Measurements from ENCODE around the gene TBC1D26.
"Not testable (repeated sequence)": the region's sequence is repeated elsewhere in the genome, so short reads cannot be mapped to it uniquely, and the experiment has no call there.

The TBC1D26 gene

DNA sequence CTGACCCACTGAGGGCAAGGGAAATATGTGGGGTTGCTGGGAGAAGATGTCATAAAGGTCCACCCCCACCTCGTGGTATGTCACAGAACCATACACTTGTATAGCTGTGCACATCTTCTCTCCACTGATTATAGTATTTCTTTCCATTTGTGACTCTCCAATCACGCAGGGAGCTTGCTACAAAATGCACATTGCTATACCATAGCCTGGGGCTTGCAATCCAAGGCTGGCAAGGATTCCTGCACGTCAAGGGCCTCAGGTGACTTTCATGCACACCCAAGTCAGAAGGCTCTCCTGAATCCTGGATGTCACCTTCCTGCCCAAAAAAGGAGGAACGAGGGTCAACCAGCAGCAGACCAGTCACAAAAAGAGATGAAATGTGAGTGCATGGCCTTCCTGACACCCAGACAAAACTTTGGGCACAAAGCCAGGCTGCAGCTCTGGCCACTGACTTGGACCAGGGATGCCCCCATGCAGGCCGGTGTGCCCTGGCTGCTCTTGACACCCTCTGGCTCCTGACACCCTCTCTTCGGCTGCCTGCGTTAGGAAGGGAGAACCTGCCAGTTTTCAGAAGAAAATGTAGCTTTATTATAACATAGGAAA lies 12.1 kb downstream of the TBC1D26 start:
- ATAC-seq = no peak

DNA sequence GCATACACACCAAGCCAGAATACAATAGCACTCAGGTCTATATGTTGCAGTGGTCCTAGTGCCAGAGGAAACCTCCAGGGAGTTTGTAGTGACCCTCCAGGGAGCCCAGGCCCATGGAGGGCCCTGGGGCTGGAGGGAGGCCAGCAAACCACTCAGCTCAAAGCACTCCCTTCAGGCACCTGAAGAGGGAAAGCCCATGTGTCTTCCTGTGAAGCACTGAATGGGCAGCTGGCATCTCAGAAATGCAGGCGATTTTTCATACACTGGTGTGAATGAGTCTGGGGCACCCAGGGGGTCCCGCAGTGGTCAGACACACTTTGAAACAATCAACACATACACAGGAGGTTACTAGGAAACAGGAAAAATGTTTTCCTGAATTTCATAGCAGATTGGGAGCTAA lies 12.8 kb downstream of the TBC1D26 start:
- no peak for ATAC-seq

DNA sequence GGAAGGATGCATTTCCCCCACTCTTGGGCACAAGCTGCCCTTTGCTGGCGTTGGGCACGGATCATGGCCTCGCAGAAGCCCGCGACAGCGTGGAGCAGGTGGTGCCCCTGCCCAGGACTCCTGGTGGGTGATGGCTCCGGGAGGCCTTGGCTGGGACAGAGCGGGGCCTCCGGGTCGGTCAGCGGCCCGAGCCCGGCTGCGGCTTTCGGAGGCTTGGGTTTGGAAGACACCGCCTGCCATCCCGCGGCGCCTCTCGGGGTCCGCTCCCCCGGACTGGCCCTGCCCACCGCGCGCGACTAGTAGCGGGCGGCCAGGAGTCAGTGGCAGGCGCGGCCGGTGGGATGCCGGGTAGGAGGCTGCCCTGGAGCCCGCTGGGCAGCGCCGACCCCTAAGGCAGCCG lies 17.3 kb downstream of the TBC1D26 start:
- not testable (repeated sequence) for ATAC-seq

DNA sequence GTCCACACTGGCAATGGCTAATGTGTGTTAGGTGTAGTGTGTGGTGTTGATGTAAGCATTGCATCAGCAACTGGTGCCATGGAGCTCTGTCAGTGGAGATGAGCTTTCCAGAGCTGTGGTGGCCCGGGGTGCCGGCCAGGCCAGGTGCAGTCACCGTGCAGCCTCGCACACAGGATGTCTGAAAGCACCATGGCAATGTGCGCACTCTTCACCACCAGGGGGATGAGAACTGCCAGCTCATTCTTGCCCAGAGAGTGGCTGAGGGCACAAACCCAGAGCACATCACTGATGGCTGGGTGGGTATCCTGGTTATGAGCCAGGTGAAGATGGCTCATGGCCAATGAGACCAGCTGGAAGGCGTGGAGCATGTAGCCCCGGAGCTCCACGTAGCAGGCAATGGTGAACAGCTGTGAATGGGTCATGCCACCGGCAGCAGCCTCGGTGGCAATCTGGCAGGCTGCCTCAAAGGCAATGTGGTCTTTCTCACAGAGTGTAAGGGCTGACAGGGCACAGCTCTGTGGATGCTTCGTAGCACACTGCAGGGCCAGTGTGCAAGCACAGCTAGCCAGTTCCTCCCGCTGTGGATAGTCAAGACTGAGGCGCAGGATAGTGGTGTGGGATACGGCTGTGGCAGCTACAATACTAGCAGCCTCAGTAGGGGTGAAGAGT lies 36.9 kb downstream of the TBC1D26 start:
- ATAC-seq = not testable (repeated sequence)

DNA sequence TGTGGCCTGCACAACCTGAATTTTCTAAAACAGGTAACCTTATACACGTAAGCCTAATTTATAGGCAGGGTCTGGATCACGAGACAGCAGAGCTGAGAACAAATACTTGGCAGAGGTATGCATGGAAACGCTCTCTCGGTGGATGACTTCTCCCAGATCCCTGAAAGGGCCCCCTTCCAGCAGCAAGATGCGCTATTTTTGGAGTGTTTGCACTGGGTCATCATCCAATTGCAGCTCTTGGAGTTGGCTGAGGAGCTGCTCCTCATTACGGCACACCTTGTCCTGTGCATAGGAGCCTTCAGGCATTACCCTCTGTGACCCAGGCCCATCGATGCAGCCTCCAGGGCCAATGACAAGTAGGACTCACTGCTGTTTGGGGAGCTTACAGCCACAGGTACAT lies 38.6 kb downstream of the TBC1D26 start:
- not testable (repeated sequence) for ATAC-seq

DNA sequence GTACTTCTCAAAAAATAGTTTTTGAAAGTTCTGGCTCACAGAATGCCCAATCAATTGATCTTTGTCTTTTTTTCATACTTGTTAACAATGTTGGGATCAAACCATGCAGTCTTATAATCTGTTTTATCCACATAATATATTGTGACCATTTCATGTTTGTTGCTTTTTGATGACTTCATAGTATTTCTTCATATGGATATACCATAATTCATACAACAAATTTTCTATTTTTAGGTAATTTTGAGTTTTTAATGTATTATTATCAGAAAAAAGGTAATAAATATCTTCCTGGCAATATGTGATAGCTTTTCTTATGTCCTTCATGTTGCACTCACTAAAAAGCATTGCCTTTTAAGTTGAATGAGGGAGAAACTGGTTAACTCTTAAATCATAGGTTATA lies 44.8 kb downstream of the TBC1D26 start:
- ATAC-seq = no peak

DNA sequence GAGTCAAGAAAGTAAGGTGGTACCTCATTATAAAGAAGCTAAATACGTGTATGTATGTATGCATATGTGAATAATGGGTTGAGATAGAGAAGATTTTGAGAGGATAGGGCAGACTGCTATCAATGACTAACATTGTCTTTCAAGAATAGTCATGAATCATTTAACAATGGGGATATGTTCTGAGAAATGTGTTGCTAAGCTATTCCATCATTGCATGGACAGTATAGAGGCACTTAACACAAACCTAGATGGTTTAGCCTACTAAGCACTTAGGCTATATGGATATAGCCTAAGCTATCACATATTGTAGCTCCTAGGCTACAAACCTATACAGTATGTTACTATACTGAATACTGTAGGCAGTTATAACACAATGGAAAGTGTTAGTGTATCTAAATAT lies 45.2 kb downstream of the TBC1D26 start:
- peak; percentile 59 to 60 for ATAC-seq

DNA sequence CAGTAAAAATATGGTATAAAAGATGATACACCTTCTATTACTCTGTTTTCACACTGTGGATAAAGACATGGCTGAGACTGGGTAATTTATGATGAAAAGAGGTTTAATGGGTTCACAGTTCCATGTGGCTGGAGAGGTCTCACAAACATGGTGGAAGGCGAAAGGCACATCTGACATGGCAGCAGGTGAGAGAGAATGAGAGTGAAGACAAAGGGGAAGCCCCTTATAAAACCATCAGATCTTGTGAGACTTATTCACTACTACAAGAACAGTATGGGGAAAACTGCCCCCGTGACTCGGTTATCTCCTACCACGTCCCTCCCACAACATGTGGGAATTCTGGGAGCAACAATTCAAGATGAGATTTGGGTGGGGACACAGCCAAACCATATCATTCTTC lies 45.6 kb downstream of the TBC1D26 start:
- no peak for ATAC-seq

DNA sequence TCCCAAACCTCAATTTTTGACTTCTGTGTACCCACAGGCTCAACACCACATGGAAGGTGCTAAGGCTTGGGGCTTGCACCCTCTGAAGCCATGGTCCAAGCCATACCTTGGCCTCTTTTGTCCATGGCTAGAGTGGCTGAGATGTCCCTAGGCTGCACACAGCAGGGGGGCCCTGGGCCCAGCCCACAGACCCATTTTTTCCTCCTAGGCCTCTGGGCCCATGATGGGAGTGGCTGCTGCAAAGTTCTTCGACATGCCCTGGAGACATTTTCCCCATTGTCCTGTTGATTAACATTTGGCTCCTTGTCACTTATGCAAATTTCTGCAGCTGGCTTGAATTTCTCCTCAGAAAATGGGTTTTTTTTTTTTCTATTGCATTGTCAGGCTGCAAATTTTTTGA lies 47.0 kb downstream of the TBC1D26 start:
- no peak for ATAC-seq

DNA sequence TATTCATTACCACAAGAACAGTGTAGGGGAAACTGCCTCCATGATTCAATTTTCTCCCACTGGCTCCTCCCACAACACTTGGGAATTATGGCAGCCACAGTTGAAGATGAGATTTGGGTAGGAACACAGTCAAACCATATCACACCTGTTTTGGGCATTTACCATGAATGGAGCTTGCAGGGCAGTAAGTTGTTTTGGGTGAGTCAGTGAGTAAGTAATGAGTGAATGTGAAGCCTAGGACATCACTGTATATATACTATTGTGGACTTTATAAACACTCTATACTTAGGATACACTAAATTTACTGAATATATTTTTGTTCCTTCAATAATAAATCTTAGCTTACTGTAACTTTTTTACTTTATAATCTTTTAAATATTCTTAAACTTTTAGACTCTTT lies 48.1 kb downstream of the TBC1D26 start:
- no peak for ATAC-seq

DNA sequence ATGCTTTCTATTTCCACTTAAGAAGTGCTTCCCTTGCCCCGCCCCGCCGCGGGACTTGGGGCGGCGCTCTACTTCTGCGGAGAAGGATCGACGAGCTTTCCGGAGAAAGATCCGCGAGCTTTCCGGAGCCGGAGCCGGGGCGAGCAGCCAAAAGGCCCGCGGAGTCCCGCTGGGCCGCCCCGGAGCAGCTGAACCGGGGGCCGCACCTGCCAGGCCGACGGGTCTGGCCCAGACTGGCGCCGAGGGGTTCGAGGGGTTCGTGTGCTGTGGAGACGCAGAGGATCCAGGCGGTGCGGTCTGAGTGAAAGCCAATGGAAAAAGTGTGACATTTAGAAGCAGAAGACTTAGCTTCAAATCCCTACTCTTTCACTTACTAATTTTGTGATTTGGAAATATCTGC lies 50.8 kb downstream of the TBC1D26 start:
- no peak for ATAC-seq

DNA sequence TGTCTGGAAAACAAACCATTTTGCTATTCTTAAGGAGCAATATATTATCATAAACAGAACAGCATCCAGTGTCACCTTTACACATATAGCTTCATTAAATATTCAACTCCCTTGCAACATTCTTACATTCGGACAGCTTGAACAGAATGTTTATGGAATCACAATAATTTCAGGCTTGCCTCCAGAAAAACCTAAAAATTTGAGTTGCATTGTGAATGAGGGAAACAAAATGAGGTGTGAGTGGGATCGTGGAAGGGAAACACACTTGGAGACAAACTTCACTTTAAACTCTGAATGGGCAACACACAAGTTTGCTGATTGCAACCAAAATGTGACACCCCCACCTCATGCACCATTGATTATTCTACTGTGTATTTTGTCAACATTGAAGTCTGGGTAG lies 51.4 kb downstream of the TBC1D26 start:
- ATAC-seq = no peak

DNA sequence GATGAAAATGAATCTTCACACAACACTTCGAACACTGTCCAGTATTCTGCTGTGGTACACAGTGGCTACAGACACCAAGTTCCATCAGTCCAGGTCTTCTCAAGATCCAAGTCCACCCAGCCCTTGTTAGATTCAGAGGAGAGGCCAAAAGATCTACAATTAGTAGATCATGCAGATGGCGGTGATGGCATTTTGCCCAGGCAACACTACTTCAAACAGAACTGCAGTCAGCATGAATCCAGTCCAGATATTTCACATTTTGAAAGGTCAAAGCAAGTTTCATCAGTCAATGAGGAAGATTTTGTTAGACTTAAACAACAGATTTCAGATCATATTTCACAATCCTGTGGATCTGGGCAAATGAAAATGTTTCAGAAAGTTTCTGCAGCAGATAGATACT lies 52.3 kb downstream of the TBC1D26 start:
- not testable (repeated sequence) for ATAC-seq

DNA sequence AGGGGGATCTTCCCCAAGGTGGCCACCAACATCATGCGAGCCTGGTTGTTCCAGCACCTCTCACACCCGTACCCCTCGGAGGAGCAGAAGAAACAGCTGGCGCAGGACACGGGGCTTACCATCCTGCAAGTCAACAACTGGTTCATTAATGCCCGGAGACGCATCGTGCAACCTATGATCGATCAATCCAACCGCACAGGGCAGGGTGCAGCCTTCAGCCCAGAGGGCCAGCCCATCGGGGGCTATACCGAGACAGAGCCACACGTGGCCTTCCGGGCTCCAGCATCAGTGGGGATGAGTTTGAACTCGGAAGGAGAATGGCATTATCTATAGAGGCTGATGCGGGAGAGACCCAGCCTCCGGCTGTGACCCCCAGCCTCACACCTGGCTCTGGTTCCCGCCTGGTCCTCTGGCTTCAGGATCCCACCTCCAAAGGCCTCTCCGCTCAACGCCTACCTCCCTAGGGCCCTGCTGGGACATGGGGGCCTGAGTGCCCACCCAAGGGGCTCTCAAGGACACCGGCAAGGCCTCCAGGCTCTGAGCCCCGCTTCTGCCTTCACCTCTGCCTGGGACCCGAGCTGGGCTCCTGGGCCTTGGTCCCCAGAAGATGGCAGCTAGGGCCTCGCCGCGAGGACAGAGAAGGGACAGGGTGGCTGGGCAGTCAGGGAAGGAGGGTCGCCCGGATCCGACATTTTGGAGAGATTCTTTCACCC lies 55.4 kb downstream of the TBC1D26 start:
- not testable (repeated sequence) for ATAC-seq

DNA sequence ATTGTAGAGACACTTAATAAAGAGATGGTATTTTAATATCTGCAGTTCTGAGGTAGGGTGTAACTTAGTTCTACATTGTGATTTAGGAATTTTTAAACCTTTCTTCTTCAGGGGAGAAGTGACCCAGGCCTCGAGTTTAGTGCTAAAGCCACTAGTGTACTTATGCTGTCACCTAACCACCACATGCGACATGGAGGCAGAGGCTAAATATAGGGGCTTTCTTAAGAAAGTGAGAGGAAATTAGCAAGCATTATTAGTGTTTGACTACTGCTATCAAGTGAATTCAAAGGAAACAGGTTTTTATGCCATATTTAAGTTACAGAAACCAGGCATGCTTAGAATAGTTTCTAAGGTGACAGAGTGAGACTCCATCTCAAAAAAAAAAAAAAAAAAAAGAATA lies 56.3 kb downstream of the TBC1D26 start:
- ATAC-seq = not testable (repeated sequence)

All from activated CD4-positive, CD25-positive, alpha-beta regulatory T cell treated with anti-CD3 and anti-CD28 coated beads, Interleukin-2, amount 50 U/mL, for 24 hours (primary cell).